Loucy (cell line): ENCODE results near the gene TSPAN13.

Experiments used
- CTCF ChIP-seq: fragments of 200-600 bp; sonication (generic); conservative IDR thresholded peaks from 2 replicates; pipeline ENCODE4 v1.5.1; 2014; ENCODE audit warnings: mild to moderate bottlenecking, antibody characterized with exemption, low read length
- EZH2phosphoT487 ChIP-seq: fragments of 200-600 bp; IDR thresholded peaks from 2 replicates; pipeline ENCODE4 v1.6.1; 2018; ENCODE audit warnings: antibody characterized with exemption, mild to moderate bottlenecking, moderate library complexity, borderline replicate concordance

GRCh38 chr7:16787127-16787526, 33.6 kb downstream of the TSPAN13 start:
- no peak for TF ChIP-seq CTCF
- no peak for TF ChIP-seq EZH2phosphoT487
